Right lobe of liver (tissue), 4 donors: ENCODE results near the gene SGPP2.

Experiments
- CTCF ChIP-seq, 4 donors: fragments of 200-600 bp in 3 of 4; fragments of 450-650 bp in 1 of 4; IDR thresholded peaks; one replicate each; pipeline versions ENCODE4 v1.5.1 to v1.8.0; 2016 to 2022; ENCODE audit warnings: antibody characterized with exemption in 4 of 4, mild to moderate bottlenecking in 2 of 4
- POLR2A ChIP-seq: fragments of 450-650 bp; IDR thresholded peaks from one replicate; pipeline ENCODE4 v1.6.1; 2017; ENCODE audit warnings: antibody characterized with exemption, mild to moderate bottlenecking
- donor health status: DM: no; HTN: no; CAD: no.
- donor health status: DM: no; HTN: no; CAD: no.
- donor health status: DM: no; HTN: yes; CAD: no.

GRCh38 chr2:222408684-222409083 lies 15.7 kb upstream of the SGPP2 start:
- no peak for TF ChIP-seq CTCF (IDR thresholded peaks at IDR 0.05)
- TF ChIP-seq POLR2A = no peak
